ENCODE measurements around the gene KLHL25.

DNA sequence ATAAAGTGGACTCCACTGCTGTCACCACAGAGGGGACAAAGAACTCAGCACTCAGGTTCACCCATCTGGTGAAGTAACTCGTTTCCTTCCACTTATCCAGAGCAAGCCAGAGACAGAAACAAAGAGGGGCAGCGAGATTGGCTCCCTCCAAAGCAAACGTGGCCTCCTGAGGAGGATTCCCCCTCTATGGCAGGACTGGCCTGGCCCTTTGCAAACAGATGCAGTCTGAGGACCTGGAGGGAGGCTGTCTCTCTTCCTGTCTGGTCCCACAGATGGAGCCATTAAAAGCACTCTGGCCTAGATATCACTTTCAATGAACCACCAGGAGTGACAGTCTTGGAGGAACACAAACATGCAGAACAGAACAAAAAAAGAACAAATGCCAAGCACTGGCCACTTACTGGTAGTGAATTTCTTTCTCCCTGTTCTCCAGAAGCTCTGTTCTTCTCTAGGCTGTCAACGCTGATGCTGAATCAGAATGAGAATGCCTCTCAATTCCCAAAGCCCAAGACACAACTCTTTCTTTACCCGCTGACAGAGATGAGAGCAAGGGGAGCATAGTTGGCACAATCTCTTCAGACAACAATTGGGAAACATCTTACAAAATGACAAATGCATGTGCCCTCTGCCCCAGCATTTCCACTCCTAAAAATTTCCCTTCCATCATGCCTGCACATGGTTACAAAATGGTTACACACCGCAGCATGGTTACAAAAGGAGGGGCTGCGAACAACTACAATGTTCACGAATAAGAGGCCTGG is 14.3 kb downstream of the KLHL25 start:
- no peak for TF ChIP-seq FOXM1 (IDR thresholded peaks at IDR 0.05; ENCODE audit: borderline replicate concordance)
- TF ChIP-seq SP1 (IDR thresholded peaks at IDR 0.05) = no peak
- no peak for TF ChIP-seq TARDBP (IDR thresholded peaks at IDR 0.05)
- no peak for TF ChIP-seq BHLHE40 (IDR thresholded peaks at IDR 0.05; ENCODE audit: borderline replicate concordance)
- no peak for TF ChIP-seq SUZ12 (IDR thresholded peaks at IDR 0.05)
- no peak for TF ChIP-seq CTBP1 (IDR thresholded peaks at IDR 0.05; ENCODE audit: borderline replicate concordance)
- TF ChIP-seq ELF4 (IDR thresholded peaks at IDR 0.05) = no peak
- no peak for TF ChIP-seq FOXK2 (IDR thresholded peaks at IDR 0.05)
- TF ChIP-seq, protein P1, sequence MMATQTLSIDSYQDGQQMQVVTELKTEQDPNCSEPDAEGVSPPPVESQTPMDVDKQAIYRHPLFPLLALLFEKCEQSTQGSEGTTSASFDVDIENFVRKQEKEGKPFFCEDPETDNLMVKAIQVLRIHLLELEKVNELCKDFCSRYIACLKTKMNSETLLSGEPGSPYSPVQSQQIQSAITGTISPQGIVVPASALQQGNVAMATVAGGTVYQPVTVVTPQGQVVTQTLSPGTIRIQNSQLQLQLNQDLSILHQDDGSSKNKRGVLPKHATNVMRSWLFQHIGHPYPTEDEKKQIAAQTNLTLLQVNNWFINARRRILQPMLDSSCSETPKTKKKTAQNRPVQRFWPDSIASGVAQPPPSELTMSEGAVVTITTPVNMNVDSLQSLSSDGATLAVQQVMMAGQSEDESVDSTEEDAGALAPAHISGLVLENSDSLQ (IDR thresholded peaks at IDR 0.05) = no peak
- no peak for TF ChIP-seq NFRKB (IDR thresholded peaks at IDR 0.05)

Measured in HEK293T (cell line).